Thyroid gland (tissue), 4 donors: ENCODE measurements around the gene MAPK6.

Experiments used
- CTCF ChIP-seq, 6 experiments: fragments of 200-600 bp in 3 of 6; fragments of 450-650 bp in 3 of 6; sonication (generic) in 3 of 6; IDR thresholded peaks; one replicate each; pipeline ENCODE4 v1.5.1; 2016 to 2019; ENCODE audit warnings: antibody characterized with exemption in 6 of 6, mild to moderate bottlenecking in 2 of 6, inconsistent platforms in 1 of 6, moderate library complexity in 1 of 6
- POLR2A ChIP-seq, 2 donors: fragments of 450-650 bp; IDR thresholded peaks; one replicate each; pipeline ENCODE4 v1.6.1; 2017; ENCODE audit warnings: antibody characterized with exemption in 2 of 2, mild to moderate bottlenecking in 2 of 2, moderate library complexity in 1 of 2

GRCh38 chr15:51982770-51983103, 36.3 kb upstream of the MAPK6 start:
- no peak for TF ChIP-seq CTCF (IDR thresholded peaks at IDR 0.05)
- TF ChIP-seq POLR2A (IDR thresholded peaks at IDR 0.05): no peak
